GM03348 (cell line): ENCODE measurements around the gene RAB3D.
"Not testable (repeated sequence)": the region's sequence is repeated elsewhere in the genome, so short reads cannot be mapped to it uniquely, and the experiment has no call there.

Experiments
- DNase-seq: peaks from one replicate; pipeline ENCODE4 v3.0.0; 2012; ENCODE audit warnings: low spot score

RAB3D gene

DNA sequence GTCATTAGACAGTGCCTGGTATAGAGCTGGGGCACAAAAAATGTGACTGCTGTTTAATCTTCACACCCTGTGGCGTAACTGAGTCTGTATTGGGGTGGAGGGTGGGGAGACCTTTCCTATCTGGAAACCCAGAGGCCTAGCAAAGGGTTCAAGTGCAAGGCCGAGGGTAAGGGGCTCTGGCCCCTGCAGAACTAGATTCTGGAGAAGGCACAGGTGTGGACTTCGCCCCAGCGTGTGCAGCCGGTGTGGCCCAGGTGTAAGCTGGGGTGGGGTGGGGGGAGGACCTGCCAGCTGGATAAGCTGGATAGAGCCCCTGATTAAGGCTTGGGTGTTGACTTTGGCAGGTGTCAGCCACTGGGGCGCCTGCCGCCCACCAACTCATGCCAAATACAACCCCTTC is 1.3 kb downstream of the RAB3D start:
- no peak for DNase-seq

DNA sequence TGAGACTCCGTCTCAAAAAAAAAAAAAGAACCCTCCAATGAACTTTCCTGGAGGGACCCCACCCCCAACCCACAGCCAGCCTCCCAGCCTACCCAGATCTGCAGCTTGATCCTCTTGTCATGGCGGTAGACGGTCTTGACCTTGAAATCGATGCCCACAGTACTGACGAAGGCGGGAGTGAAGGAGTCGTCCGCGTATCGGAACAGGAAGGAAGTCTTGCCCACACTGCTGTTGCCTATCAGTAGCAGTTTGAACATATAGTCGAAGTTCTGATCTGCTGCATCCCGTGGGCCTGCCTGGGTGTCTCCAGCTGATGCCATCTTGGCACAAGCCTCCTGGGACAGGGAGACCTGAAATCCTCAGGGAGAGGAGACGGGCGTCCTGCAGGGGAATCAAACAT is 2.4 kb downstream of the RAB3D start:
- DNase-seq, result no peak

- DNase-seq, result no peak
Observed at GRCh38 chr19:11335449-11336146, 3.9 kb downstream of the RAB3D start.

DNA sequence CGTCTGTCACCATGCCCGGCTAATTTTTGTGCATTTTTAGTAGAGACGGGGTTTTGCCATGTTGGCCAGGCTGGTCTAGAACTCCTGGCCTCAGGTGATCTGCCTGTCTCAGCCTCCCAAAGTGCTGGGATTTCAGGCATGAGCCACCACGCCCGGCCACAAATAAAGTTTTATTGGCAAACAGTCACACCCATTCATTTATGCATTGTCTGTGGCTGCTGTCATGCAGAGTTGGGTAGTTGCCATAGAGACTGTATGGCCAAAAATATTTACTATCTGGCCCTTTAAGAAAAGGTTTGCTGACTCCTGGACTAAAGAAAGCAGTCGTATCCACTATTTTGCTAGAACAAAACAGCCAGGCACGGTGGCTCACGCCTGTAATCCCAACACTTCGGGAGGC is 5.6 kb downstream of the RAB3D start:
- DNase-seq, result not testable (repeated sequence)

GRCh38 chr19:11332822-11333221 is 6.6 kb downstream of the RAB3D start:
- DNase-seq, result no peak

- DNase-seq, result no peak
Observed at GRCh38 chr19:11331502-11331901, 8.0 kb downstream of the RAB3D start.

GRCh38 chr19:11330127-11330526 is 9.3 kb downstream of the RAB3D start:
- DNase-seq, result no peak

DNA sequence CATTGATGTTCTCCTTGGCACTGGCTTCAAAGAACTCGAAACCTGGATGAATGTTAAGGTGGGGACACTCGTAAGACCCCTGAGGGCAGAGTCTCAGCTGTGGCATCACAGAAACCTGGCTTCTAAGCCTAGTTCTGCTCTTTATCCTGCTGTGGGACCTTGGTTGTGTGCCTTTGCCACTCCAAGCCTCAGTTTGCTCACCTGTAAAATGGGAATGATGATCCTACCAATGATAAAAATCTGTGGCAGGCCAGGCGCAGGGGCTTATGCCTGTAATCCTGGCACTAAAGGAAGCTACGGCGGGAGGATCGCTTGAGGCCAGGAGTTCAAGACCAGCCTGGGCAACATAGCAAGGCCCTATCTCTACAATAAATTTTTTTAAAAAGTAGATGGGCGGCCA is 13.9 kb downstream of the RAB3D start:
- no peak for DNase-seq

DNA sequence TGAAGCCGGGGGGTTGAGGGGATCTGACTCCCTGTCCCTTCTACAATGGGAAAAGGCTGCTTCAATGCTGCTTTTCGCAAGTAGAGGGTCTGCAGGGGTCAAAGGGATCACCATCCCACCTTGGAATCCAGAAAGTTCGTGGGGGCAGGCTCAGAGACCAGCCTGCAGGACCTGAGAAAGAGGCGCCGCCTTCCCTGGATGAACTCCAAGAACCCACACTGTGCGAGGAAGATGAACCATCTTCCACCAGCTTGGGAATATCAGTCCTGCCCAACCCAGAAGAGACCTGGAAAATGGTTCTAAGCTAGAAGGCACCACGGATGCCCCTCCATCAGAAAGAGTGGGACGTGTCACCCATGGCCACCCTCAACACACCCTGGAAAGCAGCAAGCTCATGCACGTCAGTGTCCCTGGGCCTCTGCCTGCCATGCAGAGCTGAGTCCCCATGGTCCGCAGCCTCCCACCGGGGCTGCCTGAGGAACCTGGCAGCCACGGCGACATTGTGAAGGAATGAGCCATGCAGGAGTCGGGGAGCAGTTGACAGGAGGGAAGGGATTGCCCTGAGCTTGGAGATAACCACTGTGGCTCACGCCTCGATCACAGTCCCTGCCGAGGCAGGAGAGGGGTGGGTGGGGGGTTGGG is 14.6 kb downstream of the RAB3D start:
- DNase-seq, result no peak

- DNase-seq, result peak; percentile 94
Observed at GRCh38 chr19:11324079-11324661, 15.3 kb downstream of the RAB3D start.

DNA sequence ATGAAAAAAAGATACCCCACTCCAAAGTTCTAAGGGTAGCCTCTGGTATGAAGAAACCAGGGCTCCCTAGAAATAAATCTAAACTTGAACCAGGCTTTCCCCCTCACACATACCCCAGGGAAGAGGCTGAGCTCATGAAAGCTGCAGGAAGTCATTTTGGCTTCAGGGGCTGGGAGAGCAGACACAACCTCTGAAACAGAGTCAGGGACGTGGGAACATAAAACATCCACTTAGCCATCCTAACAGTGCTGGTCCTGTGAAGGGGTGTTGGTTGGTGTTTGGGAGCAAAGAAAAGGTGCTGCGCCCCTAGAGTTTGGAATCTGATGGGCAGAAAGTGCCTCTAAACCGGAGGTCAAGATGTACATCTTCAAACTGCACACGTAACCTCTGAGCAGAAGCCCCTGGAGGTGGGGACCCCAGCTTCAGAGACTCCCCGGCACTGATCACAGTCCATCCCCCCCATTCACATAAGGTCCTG is 15.8 kb downstream of the RAB3D start:
- no peak for DNase-seq

DNA sequence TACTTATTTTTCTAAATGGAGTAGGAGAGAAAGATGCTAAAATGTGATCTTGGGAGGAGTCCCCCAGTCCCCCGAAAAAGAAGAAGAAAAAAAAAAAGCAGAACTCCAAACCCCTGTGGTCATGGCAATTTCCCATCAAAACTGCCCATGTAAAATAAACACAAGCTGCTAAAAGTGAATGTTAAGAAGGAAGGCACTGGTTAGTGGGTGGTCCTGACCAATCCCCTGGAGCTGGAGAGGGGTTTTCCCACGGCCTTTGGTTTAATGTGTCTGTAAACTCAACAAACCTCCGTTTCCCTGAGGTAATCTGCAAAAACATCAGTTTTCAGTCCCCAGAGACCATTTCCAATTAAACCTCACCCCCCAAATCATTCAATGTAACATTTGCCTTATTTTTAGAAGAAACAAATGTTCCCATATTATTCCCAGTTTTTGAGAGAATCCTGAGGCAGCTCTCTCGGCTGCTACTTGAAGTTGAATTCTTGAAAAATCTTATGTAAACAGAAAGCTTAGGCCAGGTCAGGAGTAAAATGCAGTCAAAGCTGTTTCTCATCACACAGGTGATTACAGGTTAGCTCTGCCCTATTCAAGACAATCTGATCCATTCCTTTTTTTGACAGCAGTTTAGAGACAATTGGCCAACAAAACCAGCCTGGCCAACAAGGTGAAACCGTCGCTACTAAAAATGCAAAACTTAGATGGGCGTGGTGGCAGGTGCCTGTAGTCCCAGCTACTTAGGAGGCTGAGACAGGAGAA is 17.0 kb downstream of the RAB3D start:
- DNase-seq, result no peak

GRCh38 chr19:11321191-11322126 is 18.0 kb downstream of the RAB3D start:
- DNase-seq, result no peak

- DNase-seq, result not testable (repeated sequence)
Observed at GRCh38 chr19:11320278-11320995, 19.0 kb downstream of the RAB3D start.

DNA sequence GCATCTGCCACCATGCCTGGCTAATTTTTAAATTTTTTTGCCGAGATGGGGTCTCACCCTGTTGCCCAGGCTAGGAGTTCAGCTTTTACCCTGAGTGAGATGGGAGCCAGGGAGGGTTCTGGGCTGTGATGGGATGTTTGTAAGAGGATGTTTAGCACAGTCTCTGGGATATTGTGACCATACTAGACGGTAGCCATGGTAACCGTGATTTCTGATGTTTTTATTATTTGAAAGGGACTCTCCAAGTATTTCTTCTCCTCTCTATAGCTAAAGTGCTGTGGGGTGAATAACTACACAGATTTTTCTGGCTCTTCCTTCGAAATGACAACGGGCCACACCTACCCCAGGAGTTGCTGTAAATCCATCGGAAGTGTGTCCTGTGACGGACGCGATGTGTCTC is 33.1 kb downstream of the RAB3D start:
- no peak for DNase-seq

- DNase-seq, result no peak
Observed at GRCh38 chr19:11304936-11305335, 34.5 kb downstream of the RAB3D start.

DNA sequence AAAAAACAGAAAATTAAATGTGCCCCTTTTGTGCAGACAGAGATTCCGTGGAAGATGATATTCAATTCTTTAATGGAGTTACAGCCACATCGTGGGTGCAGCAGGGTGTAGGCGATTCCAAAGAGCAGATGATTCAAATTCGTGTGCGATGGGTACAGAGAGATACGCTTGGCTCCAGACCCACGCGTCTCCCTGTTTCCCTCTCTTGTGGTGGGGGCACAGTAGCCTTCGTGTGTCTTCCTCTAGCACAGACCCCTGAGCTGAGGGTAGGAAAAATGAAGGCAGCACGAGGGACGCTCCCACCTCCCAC is 38.7 kb downstream of the RAB3D start:
- DNase-seq, result no peak

GRCh38 chr19:11299946-11300810 is 39.3 kb downstream of the RAB3D start:
- DNase-seq, result no peak

GRCh38 chr19:11296264-11296663 is 43.2 kb downstream of the RAB3D start:
- peak; percentile 27 for DNase-seq

DNA sequence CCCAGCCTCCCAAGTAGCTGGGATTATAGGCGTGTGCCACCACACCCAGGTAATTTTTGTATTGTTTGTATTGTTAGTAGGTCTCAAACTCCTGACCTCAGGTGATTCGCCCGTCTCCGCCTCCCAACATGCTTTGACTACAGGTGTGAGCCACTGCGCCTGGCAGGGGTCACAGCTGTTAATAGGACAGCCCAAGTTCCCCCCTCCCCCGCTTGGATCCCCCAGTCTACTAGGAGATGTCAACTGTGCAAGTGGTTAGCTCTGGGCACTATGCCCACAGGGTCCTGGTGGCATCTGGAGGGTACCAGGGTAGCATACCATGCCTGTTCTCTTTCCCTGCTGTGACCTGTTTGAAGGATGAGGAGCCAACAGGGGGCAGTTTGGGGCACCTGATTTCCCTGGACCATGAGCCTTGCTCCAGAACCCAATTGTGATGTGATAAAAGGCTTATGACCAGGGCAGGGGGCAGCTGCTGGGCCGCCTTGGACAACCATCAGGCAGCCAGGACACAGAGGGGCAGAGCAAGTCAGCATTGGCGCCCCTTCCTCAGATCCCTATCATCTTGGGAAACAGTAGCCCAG is 43.7 kb downstream of the RAB3D start, which contains the start of gene TSPAN16:
Gene TSPAN16, plus strand, starts transcription at position 496 of the 581 bp plus-strand sequence. CDS start 138 bp downstream, outside the sequence.
- DNase-seq, result no peak
